ENCODE measurements around the gene RNF149.

The RNF149 gene

GRCh38 chr2:101306410-101306809, 2.1 kb downstream of the RNF149 start:
- TF ChIP-seq CTCF (IDR thresholded peaks at IDR 0.05; ENCODE audit: borderline replicate concordance, control extremely low read depth, extremely low read depth, insufficient read depth, missing control alignments) = no peak
- no peak for DNase-seq (ENCODE audit: low spot score)
- in situ Hi-C loops (cut with MboI; ENCODE audit: low sequenced_read_pairs, unreplicated experiment) = no loop called here

- no peak for TF ChIP-seq CTCF (IDR thresholded peaks at IDR 0.05; ENCODE audit: borderline replicate concordance, control extremely low read depth, extremely low read depth, insufficient read depth, missing control alignments)
- in situ Hi-C loops (cut with MboI; ENCODE audit: low sequenced_read_pairs, unreplicated experiment) = no loop called here
- DNase-seq (ENCODE audit: low spot score) = no peak
Measured at GRCh38 chr2:101305492-101306078, 2.9 kb downstream of the RNF149 start.

GRCh38 chr2:101305035-101305434, 3.5 kb downstream of the RNF149 start:
- DNase-seq (ENCODE audit: low spot score) = no peak
- in situ Hi-C loops (cut with MboI; ENCODE audit: low sequenced_read_pairs, unreplicated experiment) = no loop called here

GRCh38 chr2:101303688-101304087, 4.8 kb downstream of the RNF149 start:
- no peak for TF ChIP-seq CTCF (IDR thresholded peaks at IDR 0.05; ENCODE audit: borderline replicate concordance, control extremely low read depth, extremely low read depth, insufficient read depth, missing control alignments)
- in situ Hi-C loops (cut with MboI; ENCODE audit: low sequenced_read_pairs, unreplicated experiment) = no loop called here
- no peak for DNase-seq (ENCODE audit: low spot score)

More at GRCh38 chr2:101305035-101305434, 3.5 kb downstream of the RNF149 start:
- no peak for TF ChIP-seq CTCF (IDR thresholded peaks at IDR 0.05; ENCODE audit: borderline replicate concordance, control extremely low read depth, extremely low read depth, insufficient read depth, missing control alignments)

GRCh38 chr2:101302016-101302415, 6.5 kb downstream of the RNF149 start:
- no peak for DNase-seq (ENCODE audit: low spot score)
- in situ Hi-C loops (cut with MboI; ENCODE audit: low sequenced_read_pairs, unreplicated experiment) = no loop called here
- TF ChIP-seq CTCF (IDR thresholded peaks at IDR 0.05; ENCODE audit: borderline replicate concordance, control extremely low read depth, extremely low read depth, insufficient read depth, missing control alignments) = no peak

GRCh38 chr2:101300836-101301235, 7.7 kb downstream of the RNF149 start:
- TF ChIP-seq CTCF (IDR thresholded peaks at IDR 0.05; ENCODE audit: borderline replicate concordance, control extremely low read depth, extremely low read depth, insufficient read depth, missing control alignments) = no peak
- DNase-seq (ENCODE audit: low spot score) = no peak
- in situ Hi-C loops (cut with MboI; ENCODE audit: low sequenced_read_pairs, unreplicated experiment) = no loop called here
